ENCODE measurements around the gene KIFC3.

The KIFC3 gene

DNA sequence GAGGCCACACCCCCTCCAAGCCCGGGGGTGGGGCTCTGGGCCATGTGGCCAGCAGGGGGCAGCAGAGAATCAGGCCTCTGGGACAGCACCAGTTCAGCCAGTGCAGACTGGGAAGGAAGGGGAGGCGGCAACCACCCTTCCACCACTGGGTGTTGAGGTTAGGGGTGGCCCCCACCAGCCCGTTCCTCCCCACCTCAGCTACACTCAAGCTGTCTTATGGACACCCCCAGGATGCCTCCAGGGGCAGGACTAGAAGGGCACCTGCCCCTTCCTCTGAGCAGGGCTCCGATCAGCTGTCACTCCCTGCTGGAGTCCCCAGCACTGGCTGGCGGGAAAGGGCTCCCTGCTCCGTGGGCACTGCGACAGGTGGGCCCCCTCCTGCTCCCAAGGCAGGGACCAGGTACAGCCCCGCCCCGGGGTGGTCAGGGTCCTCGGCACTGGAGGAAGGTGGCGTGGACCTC is 44.9 kb downstream of the KIFC3 start (continued):
- TF ChIP-seq ZBTB8A (tag by site-specific recombination; IDR thresholded peaks at IDR 0.05) (no peak), KLF1 (tag by site-specific recombination; IDR thresholded peaks at IDR 0.05) (peak; percentile 59; the same call in 1 of the 2 replicates), EGR2 (tag by site-specific recombination; IDR thresholded peaks at IDR 0.05; ENCODE audit: low read depth) (0 out of 2 replicates have a peak, but pooled peaks have one; percentile 12), ZNF155 (tag by site-specific recombination; IDR thresholded peaks at IDR 0.05) (no peak), ZNF473 (tag by site-specific recombination; IDR thresholded peaks at IDR 0.05) (no peak), SP3 (tag by site-specific recombination; IDR thresholded peaks at IDR 0.05) (peak; percentile 67), HOXA7 (CRISPR knock-in tag; IDR thresholded peaks at IDR 0.05; ENCODE audit: borderline replicate concordance) (no peak), KLF9 (tag by site-specific recombination; IDR thresholded peaks at IDR 0.05; ENCODE audit: low read depth) (peak; percentile 98), ZNF692 (tag by site-specific recombination; IDR thresholded peaks at IDR 0.05) (peak; percentile 50; the same call in 1 of the 2 replicates), ZNF561 (tag by site-specific recombination; IDR thresholded peaks at IDR 0.05; ENCODE audit: borderline replicate concordance) (no peak), ZNF624 (tag by site-specific recombination; IDR thresholded peaks at IDR 0.05) (no peak), IKZF3 (tag by site-specific recombination; IDR thresholded peaks at IDR 0.05) (no peak), MZF1 (tag by site-specific recombination; IDR thresholded peaks at IDR 0.05; ENCODE audit: borderline replicate concordance) (no peak), YY1 (tag by site-specific recombination; IDR thresholded peaks at IDR 0.05) (no peak), ZFP37 (tag by site-specific recombination; IDR thresholded peaks at IDR 0.05) (no peak), ZNF600 (tag by site-specific recombination; IDR thresholded peaks at IDR 0.05) (peak; percentile 76), SP2 (tag by site-specific recombination; IDR thresholded peaks at IDR 0.05) (0 out of 2 replicates have a peak, but pooled peaks have one; percentile 18), ZNF660 (tag by site-specific recombination; IDR thresholded peaks at IDR 0.05) (0 out of 2 replicates have a peak, but pooled peaks have one; percentile 22), KLF8 (tag by site-specific recombination; IDR thresholded peaks at IDR 0.05) (peak; percentile 61; the same call in 1 of the 2 replicates), SCRT1 (tag by site-specific recombination; IDR thresholded peaks at IDR 0.05; ENCODE audit: borderline replicate concordance) (peak; percentile 45; the same call in 1 of the 2 replicates), ZNF324 (tag by site-specific recombination; IDR thresholded peaks at IDR 0.05) (no peak), ZNF366 (tag by site-specific recombination; conservative IDR thresholded peaks at IDR 0.05) (no peak), ZNF501 (tag by site-specific recombination; IDR thresholded peaks at IDR 0.05) (no peak), BCL11B (tag by site-specific recombination; IDR thresholded peaks at IDR 0.05; ENCODE audit: low read depth) (no peak), SCRT2 (tag by site-specific recombination; IDR thresholded peaks at IDR 0.05) (peak; percentile 84), MEIS1 (CRISPR knock-in tag; IDR thresholded peaks at IDR 0.05; ENCODE audit: borderline replicate concordance) (no peak), ZNF391 (tag by site-specific recombination; IDR thresholded peaks at IDR 0.05; ENCODE audit: borderline replicate concordance, low read depth) (no peak), ZNF184 (tag by site-specific recombination; IDR thresholded peaks at IDR 0.05) (no peak), RBAK (tag by site-specific recombination; IDR thresholded peaks at IDR 0.05) (no peak), ZNF214 (tag by site-specific recombination; IDR thresholded peaks at IDR 0.05; ENCODE audit: borderline replicate concordance) (no peak), ZNF585B (tag by site-specific recombination; IDR thresholded peaks at IDR 0.05) (no peak), KLF10 (tag by site-specific recombination; IDR thresholded peaks at IDR 0.05) (peak; percentile 72)
- TF ChIP-seq, protein P1, sequence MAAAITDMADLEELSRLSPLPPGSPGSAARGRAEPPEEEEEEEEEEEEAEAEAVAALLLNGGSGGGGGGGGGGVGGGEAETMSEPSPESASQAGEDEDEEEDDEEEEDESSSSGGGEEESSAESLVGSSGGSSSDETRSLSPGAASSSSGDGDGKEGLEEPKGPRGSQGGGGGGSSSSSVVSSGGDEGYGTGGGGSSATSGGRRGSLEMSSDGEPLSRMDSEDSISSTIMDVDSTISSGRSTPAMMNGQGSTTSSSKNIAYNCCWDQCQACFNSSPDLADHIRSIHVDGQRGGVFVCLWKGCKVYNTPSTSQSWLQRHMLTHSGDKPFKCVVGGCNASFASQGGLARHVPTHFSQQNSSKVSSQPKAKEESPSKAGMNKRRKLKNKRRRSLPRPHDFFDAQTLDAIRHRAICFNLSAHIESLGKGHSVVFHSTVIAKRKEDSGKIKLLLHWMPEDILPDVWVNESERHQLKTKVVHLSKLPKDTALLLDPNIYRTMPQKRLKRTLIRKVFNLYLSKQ (tag by site-specific recombination; IDR thresholded peaks at IDR 0.05; ENCODE audit: borderline replicate concordance) = no peak
- TF ChIP-seq, protein P2, sequence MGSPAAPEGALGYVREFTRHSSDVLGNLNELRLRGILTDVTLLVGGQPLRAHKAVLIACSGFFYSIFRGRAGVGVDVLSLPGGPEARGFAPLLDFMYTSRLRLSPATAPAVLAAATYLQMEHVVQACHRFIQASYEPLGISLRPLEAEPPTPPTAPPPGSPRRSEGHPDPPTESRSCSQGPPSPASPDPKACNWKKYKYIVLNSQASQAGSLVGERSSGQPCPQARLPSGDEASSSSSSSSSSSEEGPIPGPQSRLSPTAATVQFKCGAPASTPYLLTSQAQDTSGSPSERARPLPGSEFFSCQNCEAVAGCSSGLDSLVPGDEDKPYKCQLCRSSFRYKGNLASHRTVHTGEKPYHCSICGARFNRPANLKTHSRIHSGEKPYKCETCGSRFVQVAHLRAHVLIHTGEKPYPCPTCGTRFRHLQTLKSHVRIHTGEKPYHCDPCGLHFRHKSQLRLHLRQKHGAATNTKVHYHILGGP (tag by site-specific recombination; IDR thresholded peaks at IDR 0.05) = no peak
- TF ChIP-seq, protein P3, sequence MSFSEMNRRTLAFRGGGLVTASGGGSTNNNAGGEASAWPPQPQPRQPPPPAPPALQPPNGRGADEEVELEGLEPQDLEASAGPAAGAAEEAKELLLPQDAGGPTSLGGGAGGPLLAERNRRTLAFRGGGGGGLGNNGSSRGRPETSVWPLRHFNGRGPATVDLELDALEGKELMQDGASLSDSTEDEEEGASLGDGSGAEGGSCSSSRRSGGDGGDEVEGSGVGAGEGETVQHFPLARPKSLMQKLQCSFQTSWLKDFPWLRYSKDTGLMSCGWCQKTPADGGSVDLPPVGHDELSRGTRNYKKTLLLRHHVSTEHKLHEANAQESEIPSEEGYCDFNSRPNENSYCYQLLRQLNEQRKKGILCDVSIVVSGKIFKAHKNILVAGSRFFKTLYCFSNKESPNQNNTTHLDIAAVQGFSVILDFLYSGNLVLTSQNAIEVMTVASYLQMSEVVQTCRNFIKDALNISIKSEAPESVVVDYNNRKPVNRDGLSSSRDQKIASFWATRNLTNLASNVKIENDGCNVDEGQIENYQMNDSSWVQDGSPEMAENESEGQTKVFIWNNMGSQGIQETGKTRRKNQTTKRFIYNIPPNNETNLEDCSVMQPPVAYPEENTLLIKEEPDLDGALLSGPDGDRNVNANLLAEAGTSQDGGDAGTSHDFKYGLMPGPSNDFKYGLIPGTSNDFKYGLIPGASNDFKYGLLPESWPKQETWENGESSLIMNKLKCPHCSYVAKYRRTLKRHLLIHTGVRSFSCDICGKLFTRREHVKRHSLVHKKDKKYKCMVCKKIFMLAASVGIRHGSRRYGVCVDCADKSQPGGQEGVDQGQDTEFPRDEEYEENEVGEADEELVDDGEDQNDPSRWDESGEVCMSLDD (tag by site-specific recombination; IDR thresholded peaks at IDR 0.05) = no peak
